Right forelimb (tissue), 1 donor: Measurements from ENCODE around the gene CC2D2B.
"Not testable (repeated sequence)": the region's sequence is repeated elsewhere in the genome, so short reads cannot be mapped to it uniquely, and the experiment has no call there.

ENCODE experiments used
- DNase-seq: peaks from one replicate; pipeline ENCODE4 v3.0.0-alpha.2; 2018

The CC2D2B gene

GRCh38 chr10:95906677-95907455 lies 909 bp upstream of the CC2D2B start:
- peak; percentile 59 for DNase-seq

DNA sequence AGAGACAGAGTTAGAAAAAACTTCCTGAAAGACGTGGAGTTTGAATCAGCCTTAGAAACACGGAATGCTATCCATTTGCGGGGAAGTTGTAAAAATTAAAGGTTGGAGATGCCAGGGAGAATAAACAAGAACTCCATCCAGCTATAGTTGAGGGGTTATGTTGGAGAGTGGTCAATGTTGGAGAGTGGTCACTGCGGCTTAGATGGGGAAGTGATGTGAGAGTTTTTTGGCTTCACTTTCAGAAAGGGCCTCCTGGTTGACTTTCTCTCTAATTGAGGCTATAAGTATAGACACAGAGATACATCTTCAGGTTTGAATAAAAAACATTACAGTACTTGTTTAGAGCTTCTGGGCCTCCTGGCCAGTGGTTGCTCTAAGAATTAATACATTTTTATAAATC lies 675 bp downstream of the CC2D2B start:
- DNase-seq: no peak

DNA sequence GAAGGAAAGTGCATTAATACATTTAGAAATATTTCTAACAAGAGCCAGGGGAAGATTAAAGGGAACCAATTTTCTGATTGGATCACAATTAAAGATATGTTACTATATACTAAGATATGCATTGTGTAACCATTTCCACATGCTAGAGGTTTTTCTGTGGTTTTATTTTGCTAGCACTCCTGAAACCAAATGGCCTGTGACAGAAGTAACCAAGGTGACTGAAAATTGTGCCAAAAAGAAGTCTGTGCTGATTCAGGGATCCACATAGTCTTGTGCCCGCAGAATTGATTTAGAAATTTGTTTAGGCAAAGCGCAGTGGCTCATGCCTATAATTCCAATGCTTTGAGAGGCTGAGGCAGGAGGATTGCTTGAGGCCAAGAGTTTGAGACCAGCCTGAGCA lies 1.8 kb downstream of the CC2D2B start:
- no peak for DNase-seq

DNA sequence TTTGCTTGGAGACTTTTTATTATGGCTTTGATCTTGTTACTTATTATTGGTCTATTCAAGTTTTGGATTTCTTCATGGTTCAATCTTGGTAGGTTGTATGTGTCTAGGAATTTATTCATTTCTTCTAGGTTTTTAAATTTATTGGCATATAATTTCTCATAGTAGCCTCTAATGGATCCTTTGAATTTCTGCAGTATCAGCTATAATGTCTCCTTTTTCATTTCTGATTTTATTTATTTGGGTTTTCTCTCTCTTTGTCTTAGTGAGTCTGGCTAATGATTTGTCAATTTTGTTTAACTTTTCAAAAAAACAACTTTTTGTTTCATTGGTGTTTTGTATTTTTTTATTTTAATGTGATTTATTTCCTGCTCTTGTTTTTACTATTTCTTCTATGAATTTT lies 8.3 kb downstream of the CC2D2B start:
- not testable (repeated sequence) for DNase-seq

DNA sequence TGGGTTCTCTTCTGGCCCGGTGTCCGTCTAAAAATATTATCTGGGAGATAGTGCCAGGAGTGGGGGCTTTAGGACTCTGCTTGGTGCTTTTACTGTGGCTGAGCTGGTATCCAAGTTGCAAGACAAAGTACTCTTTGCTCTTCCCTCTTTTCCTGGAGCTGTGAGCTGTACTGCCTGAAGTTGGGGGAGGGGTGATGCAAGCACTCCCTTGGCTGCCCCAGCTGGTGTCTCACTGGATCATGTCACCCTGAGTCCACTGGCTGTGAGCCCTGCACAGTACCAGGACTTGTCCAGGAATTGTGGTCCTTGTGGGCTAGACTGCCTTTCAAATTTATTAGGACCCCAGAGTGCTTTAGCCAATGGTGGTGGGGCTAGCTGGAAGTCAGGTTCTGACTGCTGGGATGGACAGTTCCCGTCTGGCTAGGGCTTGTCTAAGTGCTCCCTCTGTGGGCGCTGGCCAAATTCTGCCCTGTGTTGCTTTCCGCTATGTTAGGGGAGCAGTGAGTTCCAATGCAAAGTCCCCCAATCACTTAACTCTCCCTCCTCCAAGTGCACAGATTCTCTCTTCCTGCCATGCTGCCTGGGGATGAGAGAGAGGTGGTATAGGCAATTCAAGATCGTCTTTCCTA lies 13.1 kb downstream of the CC2D2B start:
- DNase-seq: no peak

DNA sequence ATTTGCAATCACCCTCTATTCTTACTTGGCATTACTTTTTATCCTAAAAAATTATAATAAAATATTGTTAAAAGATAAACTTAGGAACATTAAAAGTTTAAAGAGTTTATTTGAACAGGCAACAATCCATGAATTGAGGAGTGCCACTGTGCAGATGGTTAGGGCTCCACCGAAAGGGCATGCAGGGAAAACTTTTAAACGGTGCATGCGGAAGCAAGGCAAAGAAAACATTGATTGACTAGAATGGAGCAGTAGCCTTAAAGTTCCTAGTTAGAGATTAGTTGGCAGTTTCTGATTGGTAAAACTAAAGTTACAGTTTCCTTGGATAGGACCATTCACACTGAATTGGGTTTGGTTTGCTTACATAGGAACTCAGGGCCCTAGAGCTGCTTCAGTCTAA lies 17.3 kb downstream of the CC2D2B start:
- no peak for DNase-seq

- DNase-seq: no peak
Measured at GRCh38 chr10:95935429-95935828, 27.7 kb downstream of the CC2D2B start.

GRCh38 chr10:95941115-95941514 lies 33.3 kb downstream of the CC2D2B start:
- DNase-seq: no peak

GRCh38 chr10:95963202-95963990 lies 55.6 kb downstream of the CC2D2B start:
- no peak for DNase-seq

DNA sequence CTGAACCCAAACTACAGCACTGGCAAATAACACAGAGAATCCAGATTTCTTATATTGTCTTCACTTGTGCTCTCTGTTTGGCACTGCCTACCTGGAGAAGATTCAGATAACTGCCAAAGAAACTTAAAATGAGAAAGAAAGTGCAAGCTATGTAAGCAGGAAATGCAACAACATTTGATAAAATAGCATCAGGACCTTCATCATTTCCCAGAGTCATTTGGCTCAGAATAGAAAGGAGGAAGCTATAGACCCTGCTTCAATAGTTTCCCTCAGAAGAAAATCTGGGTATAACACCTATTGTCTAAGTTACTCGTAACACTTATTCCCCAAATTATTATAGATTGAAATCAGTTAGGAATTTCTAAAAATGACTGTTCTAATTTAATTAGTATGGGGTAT lies 56.2 kb downstream of the CC2D2B start:
- DNase-seq: no peak

- DNase-seq: no peak
Measured at GRCh38 chr10:95964756-95965155, 57.0 kb downstream of the CC2D2B start.

GRCh38 chr10:95976362-95977229 lies 68.8 kb downstream of the CC2D2B start:
- no peak for DNase-seq

DNA sequence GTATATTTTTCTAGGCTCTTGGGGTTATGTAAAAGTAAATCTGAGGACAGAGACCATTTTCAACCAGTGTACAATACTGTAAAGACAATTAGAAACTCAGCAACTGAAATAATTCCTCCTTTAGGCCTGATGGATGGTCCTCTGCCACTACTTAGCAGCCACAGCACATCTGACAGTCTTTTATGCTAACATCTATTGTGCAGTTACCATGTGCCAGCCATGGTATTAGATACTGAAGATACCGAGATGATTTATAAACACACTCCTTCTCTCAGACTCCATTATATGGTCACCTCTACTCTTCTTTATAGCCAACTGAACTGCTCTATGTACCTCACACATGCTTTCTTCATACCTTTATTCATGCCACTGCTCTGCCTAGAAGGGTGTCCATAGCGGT lies 74.4 kb downstream of the CC2D2B start:
- no peak for DNase-seq

- DNase-seq: no peak
Measured at GRCh38 chr10:95987685-95988426, 80.1 kb downstream of the CC2D2B start.

- no peak for DNase-seq
Measured at GRCh38 chr10:95988702-95989101, 80.9 kb downstream of the CC2D2B start.

DNA sequence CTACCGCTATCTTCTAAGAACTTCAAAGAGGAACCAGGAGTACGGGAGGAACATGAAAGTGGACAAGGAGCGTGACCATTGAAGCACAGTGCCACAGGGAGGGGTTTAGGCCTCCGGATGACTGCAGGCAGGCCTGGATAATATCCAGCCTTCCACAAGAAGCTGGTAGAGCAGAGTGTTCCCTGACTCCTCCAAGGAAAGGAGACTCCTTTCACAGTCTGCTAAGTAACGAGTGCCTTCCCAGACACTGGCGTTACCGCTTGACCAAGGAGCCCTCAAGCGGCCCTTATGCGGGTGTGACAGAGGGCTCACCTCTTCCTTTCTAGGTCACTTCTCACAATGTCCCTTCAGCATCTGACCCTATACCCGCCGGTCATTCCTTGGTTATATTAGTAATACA lies 86.6 kb downstream of the CC2D2B start:
- not testable (repeated sequence) for DNase-seq

DNA sequence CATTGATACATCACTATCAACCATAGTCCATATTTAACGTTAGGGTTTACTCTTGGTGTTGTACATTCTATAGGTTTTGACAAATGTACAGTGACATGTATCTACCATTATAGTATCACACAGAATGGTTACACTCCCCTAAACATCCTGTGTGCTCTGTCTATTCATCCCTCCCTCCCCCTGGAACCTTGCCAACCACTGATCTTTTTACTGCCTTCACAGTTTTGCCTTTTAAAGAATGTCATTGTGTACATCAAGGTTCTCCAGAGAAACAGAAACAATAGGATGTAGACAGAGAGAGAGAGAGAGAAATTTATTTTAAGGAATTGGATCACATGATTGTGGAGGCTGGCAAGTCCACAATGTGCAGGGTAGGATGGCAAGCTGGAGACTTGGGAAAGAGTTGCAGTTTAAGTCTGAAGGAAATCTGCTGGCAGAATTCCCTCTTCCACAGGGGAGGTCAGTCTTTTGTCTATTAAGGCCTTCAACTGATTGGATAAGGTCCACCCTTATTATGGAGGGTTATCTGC lies 90.5 kb downstream of the CC2D2B start:
- no peak for DNase-seq

- DNase-seq: no peak
Measured at GRCh38 chr10:96013956-96014355, 106.2 kb downstream of the CC2D2B start.

GRCh38 chr10:96014473-96015102 lies 106.8 kb downstream of the CC2D2B start:
- no peak for DNase-seq

GRCh38 chr10:96017191-96017687 lies 109.5 kb downstream of the CC2D2B start:
- peak; percentile 43 for DNase-seq

DNA sequence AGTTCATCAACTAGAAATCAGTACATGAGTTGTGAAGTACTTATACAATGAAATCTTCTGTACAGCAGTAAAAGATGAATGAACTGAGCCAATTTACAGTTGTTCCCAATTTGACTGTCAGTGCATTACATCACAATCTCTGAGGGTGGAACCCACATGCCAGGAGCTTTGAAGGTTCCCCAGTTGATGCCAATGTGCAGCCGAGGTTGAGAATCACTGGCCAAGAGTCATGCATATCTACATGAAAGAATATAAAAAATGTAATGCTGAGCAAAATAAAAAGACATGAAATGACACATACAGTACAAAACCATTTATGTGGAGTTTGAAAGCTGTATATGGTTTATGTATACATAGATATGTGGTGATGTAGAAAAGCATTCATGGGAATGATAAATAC lies 113.6 kb downstream of the CC2D2B start:
- DNase-seq: no peak
